SIG-M5 treated with dmso at 0.1 percent for 504 hours (cell line): ENCODE data around the gene PIK3IP1.

Experiments
- DNase-seq: peaks from one replicate; lab custom pipeline; 2025; ENCODE audit not compliant: unreplicated experiment; lab: John Stamatoyannopoulos, UW

The PIK3IP1 gene

DNA sequence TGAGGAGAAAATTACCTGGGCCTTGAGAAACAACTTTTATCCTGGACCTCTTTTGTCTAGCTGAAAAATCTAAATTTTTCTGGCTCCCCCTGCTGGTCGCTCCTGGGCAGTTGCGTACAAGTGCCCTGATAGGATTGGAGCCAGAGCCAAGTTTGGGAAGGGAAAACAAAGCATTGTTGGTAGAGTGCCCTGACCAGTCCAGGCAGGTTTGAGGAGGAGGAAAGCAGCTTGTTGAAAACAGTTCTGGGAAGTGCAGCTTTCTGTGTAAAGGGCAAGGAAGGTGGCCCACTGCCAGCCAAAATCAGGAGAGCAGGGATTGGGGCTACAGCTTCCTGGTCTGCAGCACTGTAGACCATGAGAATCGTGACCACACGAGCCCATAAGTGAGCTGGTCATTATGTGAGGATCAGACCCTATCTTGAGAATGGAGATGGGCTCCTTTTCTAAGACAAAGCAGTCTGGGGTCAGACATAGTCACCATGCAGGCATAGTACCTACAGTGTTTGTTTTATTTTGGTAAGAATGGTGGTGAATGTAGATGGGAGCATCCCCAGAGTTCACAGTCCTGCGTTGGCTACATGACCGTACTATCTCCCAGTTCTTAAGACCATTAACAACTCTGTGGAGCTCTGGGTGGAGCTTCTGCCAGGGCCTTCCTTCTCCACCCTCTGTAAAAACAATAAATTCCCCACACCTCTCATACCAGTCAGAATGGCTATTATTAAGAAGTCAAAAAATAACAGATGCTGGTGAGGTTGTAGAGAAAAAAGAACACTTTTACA lies 21.3 kb upstream of the PIK3IP1 start:
- DNase-seq, result peak; percentile 47

DNA sequence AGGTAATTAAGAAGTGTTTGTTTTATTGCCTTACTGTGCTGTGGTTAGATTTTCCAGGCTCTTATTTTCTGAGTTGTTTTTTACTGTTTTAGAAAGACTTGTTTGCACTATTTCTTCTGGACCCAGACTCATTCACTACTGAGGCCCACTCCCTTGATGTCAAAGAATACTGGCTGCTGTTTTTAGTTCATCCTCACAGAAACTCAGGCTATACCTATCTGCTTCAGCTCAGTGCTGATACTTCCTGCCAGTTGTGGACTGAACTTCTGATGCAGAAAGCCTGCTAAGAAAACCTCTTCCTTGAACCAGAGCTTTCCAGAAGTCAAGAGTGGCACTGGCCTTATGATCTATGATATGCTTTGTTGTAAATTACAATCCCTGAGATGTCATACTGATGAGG lies 15.9 kb upstream of the PIK3IP1 start:
- DNase-seq, result no peak

DNA sequence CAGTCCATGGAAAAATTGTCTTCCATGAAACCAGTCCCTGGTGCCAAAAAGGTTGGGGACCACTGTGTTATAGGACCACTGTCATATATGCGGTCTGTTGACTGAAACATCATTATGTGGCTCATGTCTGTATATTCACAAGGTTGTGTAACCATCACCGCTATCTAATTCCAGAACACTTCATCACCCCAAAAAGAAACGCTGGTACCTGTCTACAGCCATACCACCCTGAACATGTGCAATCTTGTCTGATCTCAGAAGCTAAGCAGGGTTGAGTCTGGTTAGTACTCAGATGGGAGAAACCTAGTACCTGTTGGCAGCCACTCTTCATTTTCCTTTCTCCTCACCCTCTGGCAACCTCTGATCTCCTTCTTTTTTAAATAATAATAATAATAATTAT lies 12.9 kb upstream of the PIK3IP1 start:
- DNase-seq, result no peak

DNA sequence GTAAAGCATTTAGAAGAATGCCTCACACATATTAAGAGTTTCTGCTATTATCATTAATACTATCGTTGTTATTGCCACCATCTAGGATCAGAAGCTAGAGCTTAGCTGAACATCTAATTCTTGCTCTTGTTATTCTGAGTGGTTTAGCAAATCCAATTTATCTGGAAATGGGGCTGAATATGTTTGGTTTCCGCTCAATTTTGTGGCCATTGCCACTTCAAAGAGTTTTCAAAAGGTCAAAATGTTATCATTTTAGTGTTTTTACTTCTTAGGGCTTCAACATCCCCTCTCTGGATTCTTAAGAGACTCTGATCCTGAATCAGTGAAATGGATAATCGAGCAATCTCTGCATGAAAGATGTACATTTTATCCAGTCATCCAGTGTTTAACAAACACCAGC lies 10.2 kb upstream of the PIK3IP1 start:
- no peak for DNase-seq

DNA sequence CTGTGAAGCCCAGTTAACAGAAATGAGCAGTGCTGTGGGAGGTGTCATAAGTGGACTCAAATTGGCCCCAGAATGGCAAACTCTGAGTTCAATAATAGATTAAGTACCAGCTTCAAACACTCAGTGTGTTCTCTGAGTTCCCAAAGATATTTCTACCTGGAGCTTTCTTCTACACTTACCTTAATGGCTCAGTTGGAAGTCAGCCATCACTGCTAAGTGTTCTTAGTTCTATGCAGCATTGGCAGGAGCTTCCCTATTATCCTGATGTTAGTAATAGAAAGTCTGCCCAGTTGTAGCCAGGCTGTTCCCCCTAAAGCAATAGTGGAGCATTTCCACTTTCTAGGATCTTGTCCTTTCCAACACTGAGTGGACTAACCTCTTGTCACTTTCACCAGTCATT lies 9.7 kb upstream of the PIK3IP1 start:
- no peak for DNase-seq

DNA sequence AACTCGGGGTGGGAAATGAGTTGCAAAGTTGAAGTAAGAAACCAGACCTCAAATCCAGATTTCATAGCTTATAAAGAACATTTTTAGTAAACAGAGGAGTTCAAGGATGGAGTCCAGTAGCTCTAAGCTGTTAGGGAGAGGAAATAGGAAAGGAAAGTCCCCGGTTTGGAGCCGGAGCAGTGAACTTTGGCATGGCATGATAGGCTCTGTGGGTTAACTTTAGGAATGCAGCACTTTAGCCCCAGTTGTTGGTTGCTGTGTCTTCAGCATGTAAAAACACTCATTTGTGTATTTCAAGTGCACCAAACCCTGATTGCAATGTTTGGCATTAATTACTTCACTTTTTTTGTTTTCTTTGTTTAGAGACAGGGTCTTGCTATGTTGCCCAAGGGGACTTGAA lies 8.6 kb upstream of the PIK3IP1 start:
- DNase-seq, result no peak

DNA sequence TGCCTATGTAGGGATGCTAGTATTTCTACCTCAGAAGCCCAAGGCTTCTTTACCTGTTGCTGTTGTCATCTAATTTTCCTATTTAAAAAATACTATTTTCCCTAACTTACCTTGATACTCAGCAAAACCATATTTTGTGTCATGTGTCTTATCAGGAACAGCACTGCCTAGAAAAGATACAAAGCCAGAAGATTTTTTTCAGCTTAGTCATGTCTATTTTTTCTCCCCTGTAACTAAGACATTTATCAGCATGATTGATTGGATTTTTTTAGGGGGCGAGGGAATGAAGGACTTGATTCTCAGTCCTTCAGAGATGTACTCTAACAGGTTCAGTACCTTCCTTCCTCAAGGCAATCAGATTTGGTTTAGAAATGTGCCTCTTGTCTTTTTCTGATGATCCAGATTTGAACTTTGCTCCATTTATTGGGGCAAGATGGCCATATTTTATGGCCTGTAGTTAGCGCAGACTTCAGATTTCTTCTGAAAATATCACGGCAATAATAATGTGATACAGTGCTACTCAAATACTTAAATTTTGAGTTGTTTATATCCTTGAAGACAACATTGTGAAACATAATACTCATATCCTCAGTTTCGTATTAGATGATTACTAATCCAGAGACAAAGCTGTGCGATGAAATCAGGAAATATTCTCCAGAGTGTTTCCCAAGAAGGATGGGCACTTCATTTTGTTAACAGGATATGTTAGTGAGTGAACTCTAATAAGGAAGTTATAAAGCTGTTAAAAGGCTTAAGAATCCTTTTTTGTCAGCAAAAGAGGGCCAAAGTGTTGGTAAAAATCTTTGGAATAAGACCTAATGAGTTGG lies 3.8 kb upstream of the PIK3IP1 start:
- no peak for DNase-seq

DNA sequence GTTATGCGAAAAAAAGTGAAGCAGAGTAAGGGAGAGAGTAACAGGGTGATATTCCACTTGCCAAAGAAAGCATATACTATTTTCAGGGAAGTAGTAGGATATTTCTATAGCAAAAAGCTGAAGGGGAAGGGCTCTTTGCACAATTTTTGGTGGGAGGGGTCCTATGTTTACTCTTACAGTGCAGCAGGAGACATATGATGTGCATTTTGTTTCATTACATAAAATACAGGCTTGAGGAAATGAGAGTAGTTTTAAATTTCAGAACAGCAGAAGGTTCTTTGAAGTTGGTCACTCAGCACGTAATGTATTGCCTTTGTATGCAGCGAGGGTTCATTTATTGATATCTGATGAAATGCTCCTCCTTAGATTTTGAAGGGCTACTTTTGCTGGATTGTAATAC lies 3.1 kb upstream of the PIK3IP1 start:
- no peak for DNase-seq

DNA sequence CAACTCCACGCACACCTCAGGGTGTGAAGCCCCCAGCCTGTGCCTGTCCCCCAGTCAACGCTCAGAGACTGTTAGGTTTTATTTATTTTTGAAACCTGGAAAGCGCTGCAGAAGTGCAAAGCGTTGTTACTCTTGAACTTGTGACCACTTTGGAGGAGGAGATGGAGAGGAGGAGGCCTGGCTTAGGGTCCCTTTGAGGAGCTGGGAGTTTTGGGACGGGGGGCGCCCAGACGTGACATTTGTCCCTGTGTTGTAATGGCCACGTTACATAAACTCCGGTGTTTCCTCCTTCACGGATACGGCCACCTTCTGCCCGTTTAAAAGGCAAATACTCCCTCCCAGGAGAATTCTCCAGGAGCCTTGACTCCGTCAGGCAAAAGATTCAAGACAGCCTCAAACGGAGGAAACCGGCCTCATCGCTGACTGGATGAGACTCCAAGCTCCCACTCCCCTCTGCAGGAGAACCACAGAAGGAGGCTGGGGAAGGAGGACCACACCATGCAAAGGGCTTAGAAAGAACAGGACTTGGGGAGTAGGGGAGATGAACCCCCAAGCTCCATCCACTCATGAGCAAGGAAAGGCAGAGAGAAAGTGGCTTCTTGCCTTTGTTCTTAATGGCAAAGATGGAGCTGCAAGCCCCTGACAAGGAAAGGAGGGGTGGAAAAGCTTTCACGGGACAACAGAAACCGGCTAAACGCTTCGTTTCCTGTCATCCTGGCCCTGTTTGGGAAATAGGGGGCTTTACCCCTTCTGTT lies 630 bp downstream of the PIK3IP1 start:
- no peak for DNase-seq

DNA sequence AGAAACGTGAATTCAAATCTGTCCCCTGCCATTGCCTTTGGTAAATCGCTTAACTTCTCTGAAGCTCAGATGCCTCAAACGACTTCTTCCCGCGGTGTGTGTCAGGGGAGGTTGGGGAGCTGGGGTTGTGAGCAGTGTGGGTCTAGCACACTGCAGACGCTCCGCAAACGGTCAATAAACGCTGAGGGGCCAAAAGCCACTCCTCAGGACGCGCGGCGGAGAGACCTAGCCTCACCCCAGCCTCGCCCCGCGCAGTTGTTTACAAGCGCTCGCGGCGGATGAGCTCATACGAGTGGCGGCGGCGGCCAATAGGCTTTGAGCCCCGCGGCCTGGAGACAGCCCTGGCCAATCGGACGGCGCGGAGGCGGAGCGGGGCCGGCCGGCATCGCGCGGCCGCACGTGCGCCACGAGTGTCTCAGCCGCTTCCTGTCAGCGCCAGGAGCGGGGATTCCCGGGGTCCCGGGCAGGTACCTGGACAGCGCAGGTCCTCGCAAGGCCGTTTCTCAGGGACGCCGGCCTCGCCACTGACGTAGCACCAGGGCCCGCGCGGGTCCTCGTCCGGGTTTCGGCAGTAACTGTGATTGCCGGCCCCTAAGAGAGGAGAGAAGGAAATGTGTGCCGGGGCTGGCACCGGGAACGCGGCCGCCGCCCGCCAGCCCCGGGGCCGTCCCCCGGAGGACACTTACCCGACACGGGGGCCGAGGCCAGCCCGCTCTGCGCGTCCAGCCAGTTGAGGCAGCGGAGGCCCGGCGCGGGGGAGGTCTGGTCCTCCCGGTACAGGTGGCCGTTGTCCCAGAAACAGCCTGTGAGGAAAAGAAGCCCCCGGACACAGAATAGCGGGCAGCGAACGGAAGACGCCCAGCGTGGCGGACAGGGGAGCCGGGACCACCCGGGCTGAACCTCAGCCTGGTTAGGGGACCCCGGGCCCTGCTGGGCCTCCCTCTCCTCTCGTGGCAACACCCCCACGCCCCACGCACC lies 1.5 kb downstream of the PIK3IP1 start:
- peak; percentile 87 for DNase-seq

DNA sequence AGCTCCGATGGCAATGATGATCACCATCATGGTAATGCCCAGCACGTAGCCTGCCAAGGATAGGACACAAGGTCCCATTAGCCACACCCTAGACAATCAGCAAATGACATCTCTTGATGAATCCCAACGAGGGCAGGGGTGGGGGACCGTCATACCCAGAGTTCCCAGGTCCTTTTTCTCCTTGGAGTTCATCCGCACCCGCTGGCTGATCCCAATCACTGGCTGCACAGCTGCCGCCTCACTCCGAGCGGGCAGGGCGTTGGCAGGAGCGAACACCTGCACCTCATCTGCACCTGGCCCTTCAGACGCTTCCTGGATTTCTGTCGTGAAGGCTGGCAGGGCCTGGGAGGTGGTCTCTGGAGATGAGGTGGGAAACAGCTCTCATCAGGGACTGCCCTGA lies 2.9 kb downstream of the PIK3IP1 start:
- no peak for DNase-seq

DNA sequence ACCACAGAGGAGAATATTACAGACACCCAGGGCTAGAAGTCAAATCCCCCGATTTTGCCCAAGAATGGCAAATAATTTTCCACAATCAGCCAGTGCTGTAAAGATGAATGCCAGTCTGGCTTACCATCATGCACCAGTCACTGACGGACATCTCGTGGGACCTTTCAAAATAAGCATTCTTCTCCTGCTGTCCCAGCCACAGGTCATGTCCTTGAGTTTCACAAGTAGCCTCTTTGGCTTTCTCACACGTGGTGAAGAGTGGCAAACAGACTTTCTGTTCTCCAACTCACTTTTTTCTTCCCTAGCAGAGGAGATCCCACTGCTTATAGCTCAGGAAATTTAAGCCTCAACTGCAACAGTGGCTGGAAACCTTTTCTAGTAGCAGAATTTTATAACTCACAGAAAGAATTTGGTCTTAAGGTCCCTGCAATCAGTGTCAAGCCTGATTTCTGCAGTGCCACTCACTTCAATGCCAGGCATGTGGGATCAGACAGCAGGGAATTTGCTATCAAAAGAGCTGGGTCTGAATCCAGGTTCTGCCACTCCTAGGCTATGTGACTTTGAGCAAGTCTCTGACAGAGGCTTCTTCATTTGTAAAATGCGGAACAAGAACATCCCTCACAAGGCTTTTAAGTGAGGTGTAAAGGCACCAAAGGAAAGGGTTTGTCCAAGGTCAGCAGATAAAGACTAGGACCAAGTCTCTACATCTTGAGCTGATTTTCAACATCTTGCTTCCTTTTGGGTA lies 3.6 kb downstream of the PIK3IP1 start:
- DNase-seq, result no peak

DNA sequence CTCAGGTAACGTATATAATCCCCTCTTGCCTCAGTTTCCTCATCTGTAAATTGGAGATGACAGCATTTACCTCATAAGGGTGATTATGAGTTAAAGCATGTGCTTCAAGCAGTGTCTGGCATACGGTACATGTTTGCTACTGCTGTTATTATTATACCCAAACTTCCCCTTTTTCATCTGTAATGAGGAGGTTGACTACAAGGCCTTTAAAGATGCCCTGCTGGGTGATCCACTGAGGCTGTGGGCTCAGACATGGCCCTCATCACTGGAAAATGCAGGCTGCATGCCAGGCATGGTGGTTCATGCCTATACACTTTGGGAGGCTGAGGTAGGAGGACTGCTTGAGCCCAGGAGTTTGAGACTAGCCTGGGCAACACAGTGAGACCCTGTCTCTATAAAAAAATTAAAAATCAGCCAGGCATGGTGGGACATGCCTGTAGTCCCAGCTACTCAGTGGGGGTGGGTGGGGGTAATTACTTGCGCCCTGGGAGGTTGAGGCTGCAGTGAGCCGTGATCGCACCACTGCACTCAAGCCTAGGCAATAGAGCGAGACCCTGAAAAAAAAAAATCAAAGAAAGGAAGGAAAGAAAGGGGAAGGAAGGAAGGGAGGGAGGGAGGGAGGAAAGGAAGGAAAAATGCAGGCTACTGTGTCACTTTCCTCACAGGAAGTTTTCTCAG lies 4.3 kb downstream of the PIK3IP1 start:
- DNase-seq, result peak; percentile 17

DNA sequence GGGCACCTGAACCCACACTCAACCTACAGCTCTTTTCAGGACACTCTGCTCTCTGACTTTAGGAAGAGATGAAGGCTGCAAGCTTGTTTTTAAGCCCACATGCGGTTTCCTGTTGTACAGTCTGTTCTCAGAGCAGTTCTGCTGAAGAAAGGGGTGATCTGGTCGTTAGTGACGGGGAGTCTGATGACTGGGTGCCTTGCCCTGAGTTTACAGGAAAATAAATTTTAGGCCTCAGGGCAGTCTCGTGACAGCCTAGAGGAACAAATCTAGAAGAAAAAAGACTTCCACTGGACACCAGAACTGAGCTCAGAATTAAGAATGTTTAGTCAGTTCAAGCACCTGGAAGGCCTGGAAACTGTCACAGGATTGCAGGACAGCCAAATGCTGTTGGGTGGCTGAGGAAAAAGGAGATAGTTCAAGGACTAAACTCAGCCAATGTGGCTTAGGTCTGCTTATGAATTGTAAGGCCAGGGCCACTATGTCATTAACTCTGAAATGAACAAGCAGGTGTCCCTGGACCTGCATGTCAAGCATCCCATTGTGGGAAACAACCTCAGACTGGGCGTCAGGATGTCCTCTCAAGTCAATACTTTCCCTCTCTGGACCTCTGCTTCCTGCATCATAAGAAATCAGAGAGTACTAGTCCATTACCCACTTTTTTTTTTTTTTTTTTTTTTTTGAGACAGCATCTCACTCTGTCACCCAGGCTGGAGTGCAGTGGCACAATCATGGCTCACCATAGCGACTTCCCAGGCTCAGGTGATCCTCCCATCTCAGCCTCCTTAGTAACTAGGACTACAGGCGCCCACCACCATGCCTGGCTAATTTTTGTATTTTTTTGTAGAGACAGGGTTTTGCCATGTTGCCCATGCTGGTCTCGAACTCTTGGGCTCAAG lies 5.7 kb downstream of the PIK3IP1 start:
- DNase-seq, result no peak

DNA sequence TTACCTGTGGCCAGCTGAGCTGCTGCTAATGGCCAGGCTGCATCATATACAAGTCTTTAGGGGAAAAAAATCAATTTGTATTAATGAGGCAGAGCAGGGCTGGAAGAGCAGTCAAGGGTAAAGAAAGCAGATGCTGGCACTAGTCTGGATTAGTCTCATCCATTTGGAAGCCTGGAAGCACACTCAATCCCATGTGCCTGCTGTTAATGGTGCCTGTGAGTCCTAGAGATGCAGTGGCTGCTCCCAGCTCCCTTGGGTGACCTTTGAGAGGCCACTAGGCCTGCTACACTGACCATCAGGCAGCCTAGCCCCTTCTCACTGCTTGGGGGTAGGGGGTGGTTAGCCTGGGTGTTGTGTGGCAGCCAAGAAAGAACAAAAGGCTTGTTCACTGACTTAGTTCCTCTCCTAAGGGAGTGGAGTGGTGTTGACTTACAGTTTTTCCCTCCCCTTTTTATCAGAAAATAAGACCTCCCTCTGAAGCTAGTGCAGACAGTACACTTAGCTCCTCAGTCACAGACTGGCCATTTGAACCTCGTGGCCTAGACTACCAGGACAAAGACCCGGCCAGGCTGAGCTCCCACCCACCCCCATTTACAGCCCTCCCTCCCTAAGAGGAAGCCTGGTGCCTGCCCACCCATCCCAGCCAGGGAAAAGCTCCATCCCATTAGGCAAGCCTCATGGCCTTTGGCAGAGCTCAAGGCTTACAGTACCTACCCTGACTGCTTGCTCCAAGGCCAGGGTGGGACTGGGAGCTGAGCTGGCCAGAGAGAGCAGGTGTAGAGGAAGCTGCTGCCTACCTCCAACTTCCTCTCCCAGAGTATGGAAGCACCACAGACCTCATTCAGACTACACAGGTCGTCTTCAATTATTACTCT lies 7.8 kb downstream of the PIK3IP1 start:
- no peak for DNase-seq

DNA sequence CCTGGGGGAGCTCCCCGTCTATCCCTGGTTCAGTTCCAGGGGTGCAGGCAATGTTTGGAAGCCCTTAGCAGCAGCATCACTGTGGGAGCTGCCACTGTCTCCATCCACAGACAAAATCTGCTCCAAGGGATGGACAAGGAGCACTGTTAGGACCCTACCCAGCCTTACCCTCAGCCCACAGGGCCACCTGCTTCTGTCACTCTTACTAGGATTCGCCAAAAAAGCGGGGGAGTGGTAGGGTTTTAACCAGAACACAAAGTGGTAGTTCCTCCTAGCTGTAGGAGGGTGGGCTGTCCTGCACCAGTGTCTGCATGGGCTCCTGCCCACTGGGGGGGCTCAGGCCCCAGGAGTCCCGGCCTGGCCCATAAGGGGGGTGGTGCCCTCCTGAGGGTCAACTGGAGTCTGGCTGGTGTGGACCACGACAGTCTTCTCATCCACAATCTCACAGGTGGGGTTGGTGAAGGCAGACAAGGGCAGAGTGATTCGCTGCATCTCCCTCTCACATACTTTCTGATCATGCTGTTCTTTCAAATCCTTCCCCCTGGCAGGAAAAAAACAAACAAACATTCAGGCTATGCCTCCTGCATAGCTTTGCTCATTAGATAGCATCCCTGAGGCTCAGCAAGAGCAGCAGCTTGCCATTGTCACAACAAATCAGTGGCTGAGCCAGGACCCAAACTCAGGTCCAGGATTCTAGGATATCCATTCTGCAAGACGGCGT lies 9.4 kb downstream of the PIK3IP1 start:
- no peak for DNase-seq

DNA sequence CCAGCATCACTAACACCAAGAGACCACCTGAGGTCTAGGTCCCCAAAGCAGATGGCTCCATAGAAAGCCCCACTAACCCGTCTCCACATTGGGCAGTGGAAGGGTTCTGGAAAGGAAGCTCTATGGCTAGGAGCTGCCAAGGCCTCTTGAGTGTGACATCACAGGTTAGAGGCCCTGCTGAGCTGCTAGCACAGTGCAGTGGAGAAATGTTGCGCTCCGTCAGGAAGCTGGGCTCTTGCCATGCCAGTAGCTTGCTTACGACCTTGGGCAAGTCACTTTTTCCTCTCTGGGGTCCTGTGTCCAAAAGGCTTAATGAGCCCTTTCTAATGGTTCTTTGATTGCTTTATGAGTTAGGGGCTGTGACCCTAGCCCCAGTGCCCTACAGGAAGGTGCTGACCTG lies 10.6 kb downstream of the PIK3IP1 start:
- DNase-seq, result no peak
